Heart left ventricle (tissue), 16 donors: ENCODE results near the gene SWT1. TPM values are rescaled to one million over a fixed set of nuclear protein-coding genes. Genes with fewer than 3 reads are reported as not detected.

Experiments used
- ATAC-seq, 4 donors: fragments of 200-7000 bp; cut with Tn5 transposase; one replicate each; pipeline ENCODE4 v1.9.1; 2020 to 2022; ENCODE audit warnings: moderate library complexity in 4 of 4, mild to moderate bottlenecking in 3 of 4, moderate number of reproducible peaks in 1 of 4
- DNase-seq, 5 donors: peaks; one replicate each; pipeline ENCODE4 v3.0.0-alpha.2; 2020
- H3K27ac ChIP-seq, 12 donors: fragments of 200-600 bp; sonication (generic) in 4 of 12; one replicate each; pipeline versions ENCODE4 v1.5.0 to v1.8.0; 2016 to 2022; ENCODE audit warnings: mild to moderate bottlenecking in 2 of 12
- H3K27me3 ChIP-seq, 9 donors: fragments of 200-600 bp; sonication (generic) in 2 of 9; one replicate each; pipeline versions ENCODE4 v1.5.1 to v1.8.0; 2016 to 2022; ENCODE audit warnings: mild to moderate bottlenecking in 3 of 9
- H3K36me3 ChIP-seq, 9 donors: fragments of 200-600 bp; sonication (generic) in 2 of 9; one replicate each; pipeline versions ENCODE4 v1.5.0 to v1.8.0; 2018 to 2022; ENCODE audit warnings: mild to moderate bottlenecking in 2 of 9
- H3K4me1 ChIP-seq, 12 donors: fragments of 200-600 bp; sonication (generic) in 4 of 12; one replicate each; pipeline versions ENCODE4 v1.5.0 to v1.8.0; 2016 to 2022; ENCODE audit warnings: mild to moderate bottlenecking in 3 of 12
- H3K4me3 ChIP-seq, 12 donors: fragments of 200-600 bp; sonication (generic) in 4 of 12; one replicate each; pipeline versions ENCODE4 v1.5.0 to v1.8.0; 2017 to 2022; ENCODE audit warnings: mild to moderate bottlenecking in 9 of 12, moderate library complexity in 4 of 12
- H3K9me3 ChIP-seq, 12 donors: fragments of 200-600 bp; sonication (generic) in 4 of 12; one replicate each; pipeline versions ENCODE4 v1.5.0 to v1.8.0; 2016 to 2022; ENCODE audit warnings: mild to moderate bottlenecking in 1 of 12
- CTCF ChIP-seq, 12 donors: fragments of 200-600 bp; sonication (generic) in 4 of 12; IDR thresholded peaks; one replicate each; pipeline versions ENCODE4 v1.5.0 to v1.8.0; 2018 to 2022; ENCODE audit warnings: antibody characterized with exemption in 12 of 12, mild to moderate bottlenecking in 5 of 12
- POLR2A ChIP-seq, 2 donors: fragments of 450-650 bp; IDR thresholded peaks; one replicate each; pipeline ENCODE4 v1.6.1; 2017; ENCODE audit warnings: antibody characterized with exemption in 2 of 2, mild to moderate bottlenecking in 2 of 2, moderate library complexity in 2 of 2
- WGBS, 4 donors: extraction: QIAGEN DNeasy Blood & Tissue Kit in 2 of 4; methylation state at CpG; one replicate each; pipeline versions ENCODE4 v1.1.5 to v1.1.7; 2013 to 2018; 5-methylcytosine and 5-hydroxymethylcytosine counted together
- intact Hi-C, 10 donors: fragments of 100-400 bp; cut with DNase I; formaldehyde crosslinking; loops; one replicate each; pipeline versions ENCODE4 v1.11.1 to v1.14.2; 2022
- polyA plus RNA-seq, 2 donors: library from polyadenylated mRNA; stranded (reverse); fragments of 200-250 nt; gene quantifications; one replicate each; pipeline ENCODE4 v1.2.3, GENCODE V29; 2013
- total RNA-seq, 9 donors: library from RNA; depleted of rRNA in 2 of 9; stranded (reverse); fragments of >200 nt in 2 of 9; fragmentation: NEBNext Ultra II Directional in 3 of 9; extraction: Animal tissue kit (Norgen Biotek cat#: 25700) in 3 of 9; gene quantifications; one replicate each; pipeline versions ENCODE4 v1.1.0 to v1.2.4, GENCODE V29; 2016 to 2023
- donor health status: ischemic (EF 13 %, LVEDD 7.1; RV severe dilation, severe dysfunction).
- donor health status: healthy with polysubstance abuse.
- donor health status: DM: no; HTN: yes; CAD: no.
- donor health status: DM: no; HTN: no; CAD: no.
- donor health status: ischemic (EF 25% LVEDD 6.9; RV normal size, moderate dysfunction).
- donor health status: ischemic (EF 25% LVEDD 5.7; RV mildly dilated, moderate dysfunction).
- donor health status: healthy.
- donor health status: DM: yes; HTN: yes; CAD: no.
- donor health status: ischemic (EF 35%, LVEDD 5.7; RV mildly dilated, moderate dysfunction).
- donor health status: nonischemic (EF 11% LVEDD 7.7; RV severe dilation, severe dysfunction).
- donor health status: DM: yes; HTN: yes; CAD: no.
- donor health status: PGD.
- donor health status: ischemic (EF 29% LVEDD 5.4; RV normal size, mild dysfunction).
- donor health status: nonischemic (EF 23%, LVEDD 6.1; RV moderate dilation, normal function).

The SWT1 gene
- total and polyA plus RNA-seq, 11 donors, result 1.7 to 8.5 (median 5.3) TPM

GRCh38 chr1:185267701-185268100 lies 110.7 kb downstream of the SWT1 start:
- no peaks in the 10 kb centered on the region for H3K9me3 ChIP-seq
- no peak overlapping the region for H3K4me3 ChIP-seq
- H3K27me3 ChIP-seq, result no peaks in the 10 kb centered on the region
- no peak overlapping the region for H3K27ac ChIP-seq
- TF ChIP-seq CTCF (IDR thresholded peaks at IDR 0.05), result no peak
- TF ChIP-seq POLR2A (IDR thresholded peaks at IDR 0.05), result no peak
- DNase-seq (no peak), ATAC-seq (no peak)
- intact Hi-C loops, result no loop called here
- H3K4me1 ChIP-seq, result no peaks in the 10 kb centered on the region
- H3K36me3 ChIP-seq, result peaks cover 0 to 6% (median 0%) of the 10 kb centered on the region in 9 donors

DNA sequence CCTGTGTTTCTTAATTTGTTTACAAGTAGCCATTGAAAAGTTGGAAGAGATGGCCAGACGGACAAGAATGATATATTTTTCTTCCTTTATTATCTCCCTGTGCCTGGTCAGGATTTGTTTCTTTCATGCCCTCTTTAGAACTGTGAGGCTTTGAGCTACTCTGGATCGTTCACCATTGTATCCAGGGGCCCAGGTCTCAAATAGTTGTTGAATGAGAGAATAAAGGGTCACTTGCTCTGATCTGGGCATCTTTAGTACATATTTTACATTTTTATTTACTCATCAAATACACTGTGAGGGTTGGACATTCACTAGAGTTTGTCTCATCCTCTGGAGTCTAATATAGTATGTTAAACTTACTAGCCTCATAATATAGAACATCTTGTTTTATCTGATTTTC lies 111.4 kb downstream of the SWT1 start:
- Histone ChIP-seq H3K4me3 (no peak overlapping the region), H3K27ac (no peak overlapping the region), H3K9me3 (no peaks in the 10 kb centered on the region), H3K36me3 (peaks cover 0 to 6% (median 0%) of the 10 kb centered on the region in 9 donors), H3K4me1 (no peaks in the 10 kb centered on the region), H3K27me3 (no peaks in the 10 kb centered on the region)
- WGBS, 4 donors, result 75 to 87% (median 78%) methylated on average over 2 of the region's 2 CpGs
- TF ChIP-seq POLR2A (IDR thresholded peaks at IDR 0.05) (no peak), CTCF (IDR thresholded peaks at IDR 0.05) (no peak)
- intact Hi-C loops, result no loop called here
- ATAC-seq, result no peak
- DNase-seq, result no peak

GRCh38 chr1:185271921-185272320 lies 115.0 kb downstream of the SWT1 start:
- TF ChIP-seq CTCF (IDR thresholded peaks at IDR 0.05) (no peak), POLR2A (IDR thresholded peaks at IDR 0.05) (no peak)
- intact Hi-C loops, result no loop called here
- Histone ChIP-seq H3K27me3 (no peaks in the 10 kb centered on the region), H3K36me3 (peaks cover 0 to 6% (median 0%) of the 10 kb centered on the region in 9 donors), H3K4me3 (no peak overlapping the region), H3K4me1 (no peaks in the 10 kb centered on the region), H3K27ac (no peak overlapping the region), H3K9me3 (no peaks in the 10 kb centered on the region)
- WGBS, 4 donors, result 87 to 97% (median 95%) methylated on average over 4 of the region's 4 CpGs
- ATAC-seq (no peak), DNase-seq (no peak)

DNA sequence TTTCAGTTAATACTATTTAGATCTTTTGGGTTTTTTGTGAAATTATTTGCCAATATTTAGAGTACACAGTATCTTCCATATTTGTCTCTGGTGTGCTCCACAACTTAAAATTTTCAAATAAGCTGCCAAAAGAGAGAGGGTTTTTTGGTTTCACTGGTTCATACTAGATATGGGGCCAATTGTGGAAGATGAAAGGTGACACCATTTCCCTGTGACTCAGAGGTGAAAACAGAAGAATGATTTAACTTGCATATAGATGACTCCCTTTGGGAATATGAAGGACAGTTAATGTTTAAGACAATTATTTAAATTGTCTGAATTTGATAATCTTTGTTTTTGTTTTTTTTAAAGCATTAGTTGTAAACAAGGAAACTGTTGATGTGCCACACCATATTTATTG lies 122.6 kb downstream of the SWT1 start:
- Histone ChIP-seq H3K27me3 (no peaks in the 10 kb centered on the region), H3K9me3 (no peaks in the 10 kb centered on the region), H3K36me3 (peaks cover 0 to 19% (median 7%) of the 10 kb centered on the region in 9 donors), H3K27ac (no peak overlapping the region), H3K4me3 (no peak overlapping the region), H3K4me1 (peaks cover 0 to 5% (median 0%) of the 10 kb centered on the region in 12 donors)
- intact Hi-C loops, result no loop called here
- DNase-seq (no peak), ATAC-seq (no peak)
- no peak for TF ChIP-seq CTCF (IDR thresholded peaks at IDR 0.05)
- TF ChIP-seq POLR2A (IDR thresholded peaks at IDR 0.05), result no peak
